Mesendoderm (in vitro differentiated cells): ENCODE data around the gene NRXN3.
A peak's percentile ranks its signal among the peaks of the same experiment; 100 is the strongest.

ENCODE experiments used
- DNase-seq: peaks from one replicate; pipeline ENCODE4 v3.0.0; 2013
- H2AK5ac ChIP-seq: 2 replicates; pipeline ENCODE4 v1.6.1; 2013; ENCODE audit warnings: low read length, inconsistent platforms
- H2BK120ac ChIP-seq: 2 replicates; pipeline ENCODE4 v1.6.1; 2013; ENCODE audit warnings: low read depth, mild to moderate bottlenecking, low read length, moderate library complexity, mixed read lengths
- H2BK15ac ChIP-seq: replicated peaks from 2 replicates; pipeline ENCODE4 v1.6.1; 2013; ENCODE audit warnings: low read depth, mild to moderate bottlenecking, moderate library complexity
- H2BK5ac ChIP-seq: 2 replicates; pipeline ENCODE4 v1.6.1; 2013; ENCODE audit warnings: low read length, inconsistent platforms
- H3K18ac ChIP-seq: 2 replicates; pipeline ENCODE4 v1.6.1; 2013; ENCODE audit warnings: mild to moderate bottlenecking, low read length, mixed read lengths
- H3K23ac ChIP-seq: one replicate; pipeline ENCODE4 v1.6.1; 2013; ENCODE audit warnings: low read length
- H3K27ac ChIP-seq: 2 replicates; pipeline ENCODE4 v1.5.1; 2013; ENCODE audit warnings: low read depth, mild to moderate bottlenecking, inconsistent platforms, low read length, moderate library complexity
- H3K27me3 ChIP-seq: 2 replicates; pipeline ENCODE4 v1.6.1; 2013; ENCODE audit warnings: low read length, control low read depth, mild to moderate bottlenecking, inconsistent platforms; ENCODE audit not compliant: insufficient read depth, poor library complexity
- H3K36me3 ChIP-seq: 2 replicates; pipeline ENCODE4 v1.6.1; 2013; ENCODE audit warnings: low read length, inconsistent platforms; ENCODE audit not compliant: control insufficient read depth, insufficient read depth
- H3K4ac ChIP-seq: one replicate; pipeline ENCODE4 v1.6.1; 2013; ENCODE audit warnings: low read depth, mild to moderate bottlenecking, low read length, moderate library complexity
- H3K4me1 ChIP-seq: 2 replicates; pipeline ENCODE4 v1.6.1; 2013; ENCODE audit warnings: low read depth, low read length, inconsistent platforms; ENCODE audit not compliant: control insufficient read depth
- H3K4me2 ChIP-seq: 2 replicates; pipeline ENCODE4 v1.6.1; 2013; ENCODE audit warnings: low read length
- H3K4me3 ChIP-seq: 2 replicates; pipeline ENCODE4 v1.5.1; 2013; ENCODE audit warnings: mild to moderate bottlenecking, low read length
- H3K56ac ChIP-seq: one replicate; pipeline ENCODE4 v1.6.1; 2013; ENCODE audit warnings: low read length
- H3K79me1 ChIP-seq: 2 replicates; pipeline ENCODE4 v1.6.1; 2013; ENCODE audit warnings: low read length, inconsistent platforms
- H3K79me2 ChIP-seq: 2 replicates; pipeline ENCODE4 v1.6.1; 2013; ENCODE audit warnings: mild to moderate bottlenecking, low read length; ENCODE audit not compliant: control insufficient read depth, insufficient read depth
- H3K9ac ChIP-seq: 2 replicates; pipeline ENCODE4 v1.6.1; 2013; ENCODE audit warnings: low read length, inconsistent platforms
- H4K5ac ChIP-seq: one replicate; pipeline ENCODE4 v1.6.1; 2013; ENCODE audit warnings: low read length
- H4K8ac ChIP-seq: one replicate; pipeline ENCODE4 v1.6.1; 2013; ENCODE audit warnings: low read depth, mild to moderate bottlenecking, control low read depth, low read length, moderate library complexity
- WGBS: extraction: QIAGEN DNeasy Blood & Tissue Kit; methylation state at CpG from one replicate; pipeline ENCODE4 v1.1.7; 2013; ENCODE audit warnings: low lambda C conversion rate, missing lambda C conversion rate; ENCODE audit not compliant: insufficient coverage; ENCODE audit errors: extremely low coverage; 5-methylcytosine and 5-hydroxymethylcytosine counted together

NRXN3 gene

DNA sequence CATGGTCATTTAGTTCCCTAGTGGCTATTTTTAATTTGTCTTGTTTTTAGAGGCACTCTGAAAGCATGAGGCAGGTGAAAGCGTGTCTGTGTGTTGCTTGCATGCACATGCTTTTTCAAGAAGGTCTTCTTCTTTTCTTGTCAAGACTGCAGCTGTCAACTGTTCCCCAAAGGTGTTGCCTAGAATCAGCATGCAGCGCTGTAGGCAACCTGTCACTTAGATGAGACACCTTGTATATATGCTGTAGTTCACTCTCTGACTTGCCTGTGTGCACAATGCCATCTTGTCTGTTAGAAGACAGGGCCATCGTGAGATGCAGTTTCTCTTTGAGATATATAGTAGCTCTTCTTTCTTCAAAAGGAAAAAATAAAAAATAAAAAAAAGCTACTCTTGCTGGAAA lies 1155.4 kb downstream of the NRXN3 start:
- Histone ChIP-seq H2BK15ac (no peak overlapping the region), H3K79me1 (no peaks in the 10 kb centered on the region), H3K9ac (no peak overlapping the region), H4K5ac (no peak overlapping the region), H3K4me2 (no peak overlapping the region), H3K27me3 (no peaks in the 10 kb centered on the region), H3K4me3 (no peak overlapping the region), H3K36me3 (no peaks in the 10 kb centered on the region), H3K4me1 (no peaks in the 10 kb centered on the region), H3K56ac (no peak overlapping the region), H3K4ac (no peak overlapping the region), H4K8ac (no peak overlapping the region), H3K18ac (no peak overlapping the region), H2BK5ac (no peak overlapping the region), H3K23ac (no peak overlapping the region), H3K79me2 (no peaks in the 10 kb centered on the region), H2BK120ac (no peak overlapping the region), H2AK5ac (no peak overlapping the region), H3K27ac (no peak overlapping the region)
- no CpG with 5 or more reads among the region's 3 CpGs for whole genome bisulfite sequencing
- DNase-seq = no peak

DNA sequence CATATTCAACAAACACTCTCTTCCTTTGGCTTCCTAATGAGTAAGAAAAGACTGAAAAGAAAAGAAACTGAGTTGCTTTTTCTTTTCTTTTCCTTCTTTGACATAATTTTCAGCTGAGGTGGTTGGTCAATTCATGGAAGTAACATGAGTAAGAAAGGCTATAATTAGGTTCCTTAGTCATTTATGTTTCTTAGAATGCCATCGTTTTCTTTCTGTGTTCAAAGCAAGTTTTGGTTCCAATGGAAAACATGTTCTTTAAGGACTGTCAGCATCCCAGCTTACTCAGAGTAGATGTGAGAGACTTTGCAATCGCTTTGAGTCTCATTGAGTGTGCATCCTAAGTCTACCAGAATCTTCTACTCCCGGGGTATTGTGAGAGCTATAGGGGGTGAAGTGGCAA lies 1158.7 kb downstream of the NRXN3 start:
- Histone ChIP-seq H3K23ac (no peak overlapping the region), H2BK15ac (no peak overlapping the region), H3K18ac (no peak overlapping the region), H3K4me3 (no peak overlapping the region), H2AK5ac (no peak overlapping the region), H4K8ac (no peak overlapping the region), H3K27ac (no peak overlapping the region), H3K79me1 (no peaks in the 10 kb centered on the region), H3K27me3 (no peaks in the 10 kb centered on the region), H3K4me1 (peaks cover 3% of the 10 kb centered on the region), H3K4me2 (no peak overlapping the region), H2BK5ac (no peak overlapping the region), H3K36me3 (no peaks in the 10 kb centered on the region), H4K5ac (no peak overlapping the region), H3K9ac (no peak overlapping the region), H3K4ac (no peak overlapping the region), H2BK120ac (no peak overlapping the region), H3K79me2 (no peaks in the 10 kb centered on the region), H3K56ac (no peak overlapping the region)
- WGBS = no CpG with 5 or more reads among the region's 3 CpGs
- no peak for DNase-seq

DNA sequence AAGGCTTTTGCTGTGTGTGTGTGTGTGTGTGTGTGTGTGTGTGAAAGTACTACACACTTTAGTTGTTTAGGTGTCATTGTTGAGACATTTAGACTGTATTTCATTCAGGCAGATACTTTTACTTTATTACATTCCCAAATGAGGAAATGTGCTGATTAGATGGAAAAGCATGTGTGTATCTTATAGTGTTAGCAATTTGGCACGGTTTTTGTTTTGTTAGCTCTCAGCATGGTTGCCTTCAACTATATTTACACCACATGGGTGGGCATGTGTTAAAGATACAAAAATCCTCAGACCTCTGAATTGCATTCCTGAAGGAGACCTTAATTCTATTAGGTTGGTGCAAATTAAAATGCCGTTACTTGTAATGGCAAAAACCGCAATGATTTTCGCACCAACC lies 1161.7 kb downstream of the NRXN3 start:
- no CpG with 5 or more reads among the region's 4 CpGs for WGBS
- Histone ChIP-seq H3K79me2 (no peaks in the 10 kb centered on the region), H3K4ac (no peak overlapping the region), H3K4me3 (no peak overlapping the region), H3K4me1 (peaks cover 3% of the 10 kb centered on the region), H3K79me1 (no peaks in the 10 kb centered on the region), H4K5ac (no peak overlapping the region), H3K4me2 (no peak overlapping the region), H2BK5ac (no peak overlapping the region), H2AK5ac (no peak overlapping the region), H3K27ac (no peak overlapping the region), H3K9ac (no peak overlapping the region), H2BK120ac (no peak overlapping the region), H3K36me3 (no peaks in the 10 kb centered on the region), H3K23ac (no peak overlapping the region), H2BK15ac (no peak overlapping the region), H4K8ac (no peak overlapping the region), H3K27me3 (no peaks in the 10 kb centered on the region), H3K18ac (no peak overlapping the region), H3K56ac (no peak overlapping the region)
- no peak for DNase-seq

DNA sequence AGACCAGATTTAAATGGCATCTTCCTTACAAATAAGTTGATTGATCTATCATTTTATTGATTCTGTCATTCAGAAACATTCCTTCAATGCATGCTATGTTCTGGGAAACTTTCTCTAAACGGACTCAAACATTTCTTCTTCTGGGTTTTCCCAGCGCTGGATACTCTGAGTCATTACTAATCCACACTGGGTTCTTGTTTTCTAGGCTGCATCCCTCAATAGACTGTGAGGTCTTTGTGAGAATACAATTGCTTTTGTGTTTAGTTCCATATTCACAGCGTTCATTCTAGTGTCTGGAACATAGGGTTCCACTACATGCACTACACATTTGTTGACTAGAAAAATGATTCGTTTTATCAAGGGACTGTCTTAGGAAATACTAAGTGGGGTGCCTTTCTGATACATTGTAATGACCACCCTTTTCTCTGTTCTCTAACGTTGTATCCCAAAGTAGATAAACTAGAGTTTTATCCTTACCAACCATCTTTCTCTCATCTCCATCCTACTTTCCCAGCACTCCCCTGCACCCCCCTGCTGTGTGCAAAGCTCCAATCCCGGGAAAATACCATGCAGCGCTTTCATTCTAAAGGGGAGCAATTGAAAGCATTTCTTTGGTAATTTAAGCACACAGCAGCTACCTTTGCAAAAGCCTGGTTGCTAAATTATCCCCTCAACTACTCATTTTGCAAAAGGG lies 1162.5 kb downstream of the NRXN3 start:
- WGBS = no CpG with 5 or more reads among the region's 7 CpGs
- H3K4me3 ChIP-seq = no peak overlapping the region

DNA sequence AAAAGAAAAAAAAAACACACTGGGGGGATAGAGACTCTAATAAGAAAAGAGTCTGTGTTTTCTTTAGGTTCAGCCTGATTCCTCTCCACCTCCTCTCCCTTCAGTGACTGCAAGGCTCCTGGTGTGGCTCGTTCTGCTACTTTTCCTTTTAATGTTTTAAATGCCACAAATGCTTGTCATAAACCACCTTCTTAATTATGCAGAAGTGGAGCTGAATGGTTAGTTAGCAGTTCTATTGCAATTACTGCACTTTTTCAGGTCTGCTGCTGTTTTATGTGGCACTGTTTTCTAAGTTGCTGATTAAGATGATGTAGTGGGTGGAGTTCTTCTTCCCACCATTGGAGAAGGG lies 1163.0 kb downstream of the NRXN3 start:
- Histone ChIP-seq H3K79me1 (no peaks in the 10 kb centered on the region), H4K8ac (no peak overlapping the region), H2BK5ac (no peak overlapping the region), H3K4me3 (no peak overlapping the region), H3K27me3 (no peaks in the 10 kb centered on the region), H3K4ac (no peak overlapping the region), H3K9ac (no peak overlapping the region), H3K23ac (no peak overlapping the region), H3K4me1 (peaks cover 3% of the 10 kb centered on the region), H3K56ac (no peak overlapping the region), H4K5ac (no peak overlapping the region), H3K79me2 (no peaks in the 10 kb centered on the region), H3K27ac (no peak overlapping the region), H2AK5ac (no peak overlapping the region), H2BK15ac (no peak overlapping the region), H3K36me3 (no peaks in the 10 kb centered on the region), H2BK120ac (no peak overlapping the region), H3K4me2 (no peak overlapping the region), H3K18ac (no peak overlapping the region)
- peak; percentile 4 for DNase-seq
- WGBS = no CpG with 5 or more reads among the region's 1 CpG

More for the DNA sequence above, 1162.5 kb downstream of the NRXN3 start:
- Histone ChIP-seq H3K9ac (no peak overlapping the region), H3K36me3 (no peaks in the 10 kb centered on the region), H3K4me1 (peaks cover 3% of the 10 kb centered on the region), H3K79me2 (no peaks in the 10 kb centered on the region), H3K27ac (no peak overlapping the region), H3K79me1 (no peaks in the 10 kb centered on the region), H4K8ac (no peak overlapping the region), H3K23ac (no peak overlapping the region), H2AK5ac (no peak overlapping the region), H3K56ac (no peak overlapping the region), H3K18ac (no peak overlapping the region), H2BK5ac (no peak overlapping the region), H3K4ac (no peak overlapping the region), H3K27me3 (no peaks in the 10 kb centered on the region), H3K4me2 (no peak overlapping the region), H2BK120ac (no peak overlapping the region), H4K5ac (no peak overlapping the region), H2BK15ac (no peak overlapping the region)
- peak; percentile 19 for DNase-seq

DNA sequence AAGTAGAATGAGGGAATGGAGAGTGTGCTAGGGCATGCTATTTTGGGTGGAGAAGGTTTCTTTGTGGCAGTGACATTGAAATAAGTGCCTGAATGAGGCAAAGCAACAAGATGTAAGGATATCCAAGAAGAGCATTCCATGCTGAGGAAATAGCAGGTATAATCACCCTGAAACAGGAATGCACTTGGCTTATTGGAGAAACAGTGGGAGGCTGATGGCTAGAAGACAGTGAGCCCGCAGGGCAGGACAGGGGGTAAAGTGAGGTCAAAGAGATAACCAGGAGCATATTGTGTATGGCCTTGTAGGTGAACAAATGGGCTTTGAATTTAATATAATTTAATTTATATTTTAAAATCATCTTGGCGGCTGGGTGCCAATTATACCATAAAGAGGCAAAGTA lies 1164.1 kb downstream of the NRXN3 start:
- Histone ChIP-seq H3K4me1 (peaks cover 3% of the 10 kb centered on the region), H3K79me2 (no peaks in the 10 kb centered on the region)

More for the DNA sequence above, 1164.1 kb downstream of the NRXN3 start:
- no peak overlapping the region for H2AK5ac ChIP-seq
- no peak overlapping the region for H3K27ac ChIP-seq
- H3K4me2 ChIP-seq = no peak overlapping the region
- no peak overlapping the region for H3K4ac ChIP-seq
- no peak overlapping the region for H2BK120ac ChIP-seq
- no peak overlapping the region for H3K23ac ChIP-seq
- WGBS = no CpG with 5 or more reads among the region's 2 CpGs
- no peak overlapping the region for H4K5ac ChIP-seq
- H4K8ac ChIP-seq = no peak overlapping the region
- no peak overlapping the region for H3K4me3 ChIP-seq
- no peaks in the 10 kb centered on the region for H3K36me3 ChIP-seq
- H2BK5ac ChIP-seq = no peak overlapping the region
- no peaks in the 10 kb centered on the region for H3K79me1 ChIP-seq
- peak; percentile 61 for DNase-seq
- H3K18ac ChIP-seq = no peak overlapping the region
- H2BK15ac ChIP-seq = no peak overlapping the region
- H3K9ac ChIP-seq = no peak overlapping the region
- H3K27me3 ChIP-seq = no peaks in the 10 kb centered on the region
- H3K56ac ChIP-seq = no peak overlapping the region
